DND-41 (cell line): ENCODE measurements around the gene ZNF316.

Source experiments
- ATAC-seq: fragments of 200-7000 bp; cut with Tn5 transposase; 3 replicates; pipeline ENCODE4 v1.9.1; 2021; ENCODE audit warnings: low read depth; ENCODE audit not compliant: insufficient read depth
- DNase-seq: peaks from one replicate; pipeline ENCODE4 v3.0.0-alpha.2; 2020
- H2AFZ ChIP-seq: 2 replicates; pipeline ENCODE4 v1.6.0; 2012; ENCODE audit warnings: low read depth, low read length
- H3K27ac ChIP-seq: 2 replicates; pipeline ENCODE4 v1.5.1; 2012; ENCODE audit warnings: low read length, inconsistent platforms
- H3K27me3 ChIP-seq: fragments of 200-600 bp; sonication (generic); 2 replicates; pipeline ENCODE4 v1.6.0; 2012; ENCODE audit warnings: low read length, mild to moderate bottlenecking, inconsistent platforms; ENCODE audit not compliant: insufficient read depth, poor library complexity
- H3K36me3 ChIP-seq: 2 replicates; pipeline ENCODE4 v1.5.1; 2012; ENCODE audit warnings: low read length, inconsistent platforms; ENCODE audit not compliant: insufficient read depth
- H3K4me1 ChIP-seq: 2 replicates; pipeline ENCODE4 v1.5.1; 2012; ENCODE audit warnings: mild to moderate bottlenecking, low read length; ENCODE audit not compliant: insufficient read depth
- H3K4me2 ChIP-seq: 2 replicates; pipeline ENCODE4 v1.6.0; 2012; ENCODE audit warnings: mild to moderate bottlenecking, moderate library complexity, low read length, inconsistent platforms; ENCODE audit not compliant: insufficient read depth
- H3K4me3 ChIP-seq, 2 experiments: fragments of 200-600 bp in 1 of 2; shearing (Covaris generic) in 1 of 2; 2 replicates each; pipeline ENCODE4 v1.5.1; 2012 to 2016; ENCODE audit warnings: inconsistent platforms in 2 of 2, low read length in 2 of 2, mild to moderate bottlenecking in 2 of 2, low read depth in 1 of 2, moderate library complexity in 1 of 2
- H3K79me2 ChIP-seq: 2 replicates; pipeline ENCODE4 v1.6.0; 2012; ENCODE audit warnings: low read length, inconsistent platforms; ENCODE audit not compliant: insufficient read depth
- H3K9ac ChIP-seq: 2 replicates; pipeline ENCODE4 v1.6.0; 2012; ENCODE audit warnings: low read depth, mild to moderate bottlenecking, inconsistent platforms, low read length, moderate library complexity
- H3K9me3 ChIP-seq: 2 replicates; pipeline ENCODE4 v1.5.1; 2012; ENCODE audit warnings: low read length, moderate library complexity, mild to moderate bottlenecking, inconsistent platforms; ENCODE audit not compliant: insufficient read depth, severe bottlenecking
- H4K20me1 ChIP-seq: 2 replicates; pipeline ENCODE4 v1.6.0; 2012; ENCODE audit warnings: low read length; ENCODE audit not compliant: insufficient read depth
- EZH2 ChIP-seq: IDR thresholded peaks from 3 replicates; pipeline ENCODE4 v1.6.1; 2012; ENCODE audit warnings: borderline replicate concordance, low read depth, mild to moderate bottlenecking, moderate library complexity, low read length, inconsistent platforms; ENCODE audit not compliant: severe bottlenecking
- TF ChIP-seq, protein P1 (sequence below): IDR thresholded peaks from 2 replicates; pipeline ENCODE4 v1.5.1; 2012; ENCODE audit warnings: borderline replicate concordance, low read length, moderate library complexity, mild to moderate bottlenecking; ENCODE audit not compliant: poor library complexity, severe bottlenecking; ENCODE audit errors: extremely low read depth

ZNF316 gene

DNA sequence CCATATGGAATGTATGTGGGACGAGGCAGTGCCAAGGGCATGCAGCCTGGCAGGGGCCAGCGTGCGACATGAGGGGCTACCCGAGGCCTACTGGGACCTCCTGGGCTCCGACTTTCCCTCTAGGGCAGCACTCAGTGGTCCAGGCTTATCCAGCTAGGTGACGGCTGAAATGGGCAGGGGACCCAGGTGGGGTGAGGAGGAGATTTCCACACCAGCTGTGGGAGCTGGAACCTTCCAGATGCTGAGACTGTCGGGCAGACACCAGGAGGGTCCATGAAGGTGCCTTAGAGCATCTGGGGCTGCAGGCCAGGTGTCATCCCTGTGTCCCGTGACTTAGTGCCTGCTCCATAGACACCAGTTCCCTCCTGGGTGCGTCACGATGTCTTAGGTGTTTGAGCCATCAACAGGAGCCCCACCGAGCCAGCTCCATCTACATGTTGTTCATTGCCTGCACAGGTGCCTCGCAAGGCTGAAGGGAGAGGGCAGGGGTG, 13.4 kb downstream of the ZNF316 start:
- Histone ChIP-seq H3K9ac (no peak overlapping the region), H3K27me3 (no peaks in the 10 kb centered on the region), H3K36me3 (peaks cover 84% of the 10 kb centered on the region), H3K79me2 (peaks cover 29% of the 10 kb centered on the region), H3K27ac (no peak overlapping the region), H4K20me1 (peaks cover 56% of the 10 kb centered on the region), H3K9me3 (peaks cover 7% of the 10 kb centered on the region), H3K4me2 (no peak overlapping the region), H2AFZ (no peak overlapping the region), H3K4me1 (no peaks in the 10 kb centered on the region), H3K4me3 (no peak overlapping the region)
- ATAC-seq, result no peak
- TF ChIP-seq, protein P1, sequence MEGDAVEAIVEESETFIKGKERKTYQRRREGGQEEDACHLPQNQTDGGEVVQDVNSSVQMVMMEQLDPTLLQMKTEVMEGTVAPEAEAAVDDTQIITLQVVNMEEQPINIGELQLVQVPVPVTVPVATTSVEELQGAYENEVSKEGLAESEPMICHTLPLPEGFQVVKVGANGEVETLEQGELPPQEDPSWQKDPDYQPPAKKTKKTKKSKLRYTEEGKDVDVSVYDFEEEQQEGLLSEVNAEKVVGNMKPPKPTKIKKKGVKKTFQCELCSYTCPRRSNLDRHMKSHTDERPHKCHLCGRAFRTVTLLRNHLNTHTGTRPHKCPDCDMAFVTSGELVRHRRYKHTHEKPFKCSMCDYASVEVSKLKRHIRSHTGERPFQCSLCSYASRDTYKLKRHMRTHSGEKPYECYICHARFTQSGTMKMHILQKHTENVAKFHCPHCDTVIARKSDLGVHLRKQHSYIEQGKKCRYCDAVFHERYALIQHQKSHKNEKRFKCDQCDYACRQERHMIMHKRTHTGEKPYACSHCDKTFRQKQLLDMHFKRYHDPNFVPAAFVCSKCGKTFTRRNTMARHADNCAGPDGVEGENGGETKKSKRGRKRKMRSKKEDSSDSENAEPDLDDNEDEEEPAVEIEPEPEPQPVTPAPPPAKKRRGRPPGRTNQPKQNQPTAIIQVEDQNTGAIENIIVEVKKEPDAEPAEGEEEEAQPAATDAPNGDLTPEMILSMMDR, result no peak
- no peak for TF ChIP-seq EZH2
- DNase-seq, result no peak

DNA sequence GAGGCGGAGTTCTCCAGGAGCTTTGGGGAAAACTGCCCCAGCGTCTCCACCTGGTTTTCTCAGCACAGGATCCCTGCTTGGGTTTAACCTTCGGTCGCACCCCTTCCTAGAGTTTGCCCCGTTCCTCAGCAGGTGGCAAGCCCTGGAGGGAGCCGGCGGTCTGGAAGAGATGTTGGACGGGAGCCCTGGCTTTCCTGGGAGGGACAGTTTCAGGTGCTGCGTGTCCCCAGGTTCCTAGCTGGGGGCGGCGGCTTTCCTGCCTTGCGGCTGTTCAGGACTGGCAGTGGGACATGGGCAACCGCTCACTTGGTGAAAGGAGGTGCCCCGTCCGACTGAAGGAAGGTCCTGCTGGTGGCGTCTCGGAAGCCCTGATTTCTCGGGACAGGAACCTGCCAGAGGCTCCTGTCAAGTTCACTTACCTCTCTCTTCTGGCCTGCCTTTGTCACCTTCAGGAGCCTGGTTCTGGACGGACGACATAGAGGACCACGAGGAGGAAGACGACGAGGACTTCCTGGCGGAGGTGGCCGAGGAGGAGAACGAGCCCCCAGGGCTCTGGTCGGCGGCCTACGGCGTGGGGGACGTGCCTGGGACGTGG, 14.8 kb downstream of the ZNF316 start:
- H3K36me3 ChIP-seq, result peaks cover 72% of the 10 kb centered on the region
- DNase-seq, result no peak
- peaks cover 52% of the 10 kb centered on the region for H4K20me1 ChIP-seq
- H3K4me2 ChIP-seq, result no peak overlapping the region
- H3K79me2 ChIP-seq, result peaks cover 27% of the 10 kb centered on the region
- no peaks in the 10 kb centered on the region for H3K27me3 ChIP-seq
- no peak overlapping the region for H2AFZ ChIP-seq
- H3K9me3 ChIP-seq, result peaks cover 7% of the 10 kb centered on the region
- H3K4me3 ChIP-seq, result no peak overlapping the region
- H3K4me1 ChIP-seq, result no peaks in the 10 kb centered on the region
- no peak for ATAC-seq
- H3K9ac ChIP-seq, result no peak overlapping the region
- H3K27ac ChIP-seq, result no peak overlapping the region
- no peak for TF ChIP-seq EZH2
- TF ChIP-seq, protein P1, result no peak

DNA sequence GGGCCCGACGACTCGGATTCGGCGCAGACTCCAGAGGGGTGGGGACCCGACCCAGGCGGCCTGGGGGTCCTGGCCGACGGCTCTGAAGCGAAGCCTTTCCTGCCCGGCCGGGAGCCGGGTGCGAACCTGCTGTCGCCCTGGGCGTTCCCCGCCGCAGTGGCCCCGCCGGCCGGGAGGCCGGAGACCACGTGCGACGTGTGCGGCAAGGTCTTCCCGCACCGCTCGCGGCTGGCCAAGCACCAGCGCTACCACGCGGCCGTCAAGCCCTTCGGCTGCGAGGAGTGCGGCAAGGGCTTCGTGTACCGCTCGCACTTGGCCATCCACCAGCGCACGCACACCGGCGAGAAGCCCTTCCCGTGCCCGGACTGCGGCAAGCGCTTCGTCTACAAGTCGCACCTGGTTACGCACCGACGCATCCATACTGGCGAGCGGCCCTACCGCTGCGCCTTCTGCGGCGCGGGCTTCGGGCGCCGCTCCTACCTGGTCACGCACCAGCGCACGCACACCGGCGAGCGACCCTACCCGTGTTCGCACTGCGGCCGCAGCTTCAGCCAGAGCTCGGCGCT, 15.4 kb downstream of the ZNF316 start:
- Histone ChIP-seq H3K27ac (no peak overlapping the region), H3K36me3 (peaks cover 66% of the 10 kb centered on the region), H3K4me1 (no peaks in the 10 kb centered on the region), H2AFZ (no peak overlapping the region), H3K4me2 (no peak overlapping the region), H3K4me3 (no peak overlapping the region), H3K79me2 (peaks cover 21% of the 10 kb centered on the region), H3K27me3 (no peaks in the 10 kb centered on the region), H4K20me1 (peaks cover 47% of the 10 kb centered on the region), H3K9me3 (peaks cover 7% of the 10 kb centered on the region), H3K9ac (no peak overlapping the region)
- TF ChIP-seq EZH2, result no peak
- TF ChIP-seq, protein P1, result no peak
- ATAC-seq, result no peak
- no peak for DNase-seq
